Stimulated activated naive CD4-positive, alpha-beta T cell (primary cell): Measurements from ENCODE around the gene MFF.

Source experiments
- DNase-seq, 6 experiments: peaks; one replicate each; lab custom pipeline; 2025; lab: John Stamatoyannopoulos, UW

The MFF gene

GRCh38 chr2:227324995-227325838 is at the start of gene MFF:
TSS of gene MFF (plus strand) at chr2:227325251. CDS start at chr2:227330666, 5,415 bp downstream.
- DNase-seq, result peak; percentile 87 to 92 (median 90)

GRCh38 chr2:227280895-227281294 is 44.2 kb upstream of the MFF start:
- DNase-seq, result no peak

- DNase-seq, result no peak
Observed at GRCh38 chr2:227285741-227286236, 39.3 kb upstream of the MFF start.

GRCh38 chr2:227287771-227288170 is 37.3 kb upstream of the MFF start:
- DNase-seq, result no peak

GRCh38 chr2:227292314-227292713 is 32.7 kb upstream of the MFF start:
- DNase-seq, result no peak

GRCh38 chr2:227293531-227293930 is 31.5 kb upstream of the MFF start:
- DNase-seq, result no peak

GRCh38 chr2:227295806-227296205 is 29.2 kb upstream of the MFF start:
- DNase-seq, result no peak

- no peak for DNase-seq
Observed at GRCh38 chr2:227296671-227297405, 28.2 kb upstream of the MFF start.

GRCh38 chr2:227301523-227301922 is 23.5 kb upstream of the MFF start:
- no peak for DNase-seq

- no peak for DNase-seq
Observed at GRCh38 chr2:227308784-227309183, 16.3 kb upstream of the MFF start.

- DNase-seq, result no peak
Observed at GRCh38 chr2:227310756-227311110, 14.3 kb upstream of the MFF start.

GRCh38 chr2:227311861-227312506 is 13.1 kb upstream of the MFF start:
- DNase-seq, result no peak

- DNase-seq, result no peak
Observed at GRCh38 chr2:227312579-227312978, 12.5 kb upstream of the MFF start.

- no peak for DNase-seq
Observed at GRCh38 chr2:227313310-227313709, 11.7 kb upstream of the MFF start.

GRCh38 chr2:227317834-227318233 is 7.2 kb upstream of the MFF start:
- DNase-seq, result no peak

GRCh38 chr2:227320305-227321094 is 4.6 kb upstream of the MFF start:
- DNase-seq, result no peak

- no peak for DNase-seq
Observed at GRCh38 chr2:227322530-227323205, 2.4 kb upstream of the MFF start.

GRCh38 chr2:227323818-227324217 is 1.2 kb upstream of the MFF start:
- DNase-seq, result no peak

- peak in 1 of 6 experiments; percentile 4 for DNase-seq
Observed at GRCh38 chr2:227324642-227324994, 433 bp upstream of the MFF start.

- no peak for DNase-seq
Observed at GRCh38 chr2:227325839-227326195, 766 bp downstream of the MFF start.

GRCh38 chr2:227326783-227327182 is 1.7 kb downstream of the MFF start:
- DNase-seq, result no peak
